ENCODE data around the gene COLEC11.

Gene COLEC11

DNA sequence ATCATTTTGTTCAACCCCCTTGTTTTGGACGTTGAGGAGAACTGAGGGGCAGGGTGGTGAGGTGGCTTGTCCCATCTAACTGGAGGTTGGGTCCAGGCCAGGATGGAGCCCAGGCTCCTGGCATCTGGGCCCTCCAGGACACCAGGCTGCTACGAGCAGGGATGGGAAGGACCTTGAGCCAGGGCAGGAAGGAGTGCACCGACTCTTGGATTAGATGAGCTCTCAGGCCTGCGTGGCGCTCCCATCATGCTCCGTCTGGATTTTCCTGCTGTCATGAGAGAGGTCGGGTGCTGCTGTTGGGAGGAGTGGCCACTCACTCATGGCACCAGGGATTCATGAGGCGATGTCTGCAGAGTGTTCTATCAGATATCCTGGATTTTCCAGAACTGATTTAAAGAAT is 44.7 kb downstream of the COLEC11 start:
- DNase-seq: no peak

- no peak for DNase-seq
These were observed 46.3 kb downstream of the COLEC11 start for GRCh38 chr2:3641181-3641580.

- no peak for DNase-seq
These were observed 47.0 kb downstream of the COLEC11 start for GRCh38 chr2:3641841-3642421.

GRCh38 chr2:3642521-3643215 is 47.8 kb downstream of the COLEC11 start:
- DNase-seq: no peak

GRCh38 chr2:3643371-3644245 is 48.7 kb downstream of the COLEC11 start:
- DNase-seq: no peak

GRCh38 chr2:3644246-3644525 is 49.3 kb downstream of the COLEC11 start:
- DNase-seq: no peak

- DNase-seq: no peak
These were observed 50.1 kb downstream of the COLEC11 start for GRCh38 chr2:3644891-3645605.

- no peak for DNase-seq
These were observed 51.0 kb downstream of the COLEC11 start for GRCh38 chr2:3645745-3646389.

- DNase-seq: no peak
These were observed 51.5 kb downstream of the COLEC11 start for GRCh38 chr2:3646446-3646845.

DNA sequence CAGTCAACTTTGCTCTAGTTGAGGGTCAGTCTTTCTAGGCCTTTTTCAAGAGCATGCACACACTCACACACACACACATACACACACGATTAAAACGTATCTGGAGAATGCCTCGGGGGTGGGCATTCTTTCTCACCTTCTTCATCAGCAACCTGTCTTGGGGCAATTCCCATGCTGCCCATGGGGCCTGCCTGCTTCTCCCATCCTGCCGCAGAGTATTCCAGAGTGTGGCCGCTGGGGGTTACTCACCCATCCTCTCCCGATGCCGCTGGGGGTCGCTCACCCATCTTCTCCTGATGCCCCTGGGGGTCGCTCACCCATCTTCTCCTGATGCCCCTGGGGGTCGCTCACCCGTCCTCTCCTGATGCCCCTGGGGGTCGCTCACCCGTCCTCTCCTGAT is 52.3 kb downstream of the COLEC11 start:
- DNase-seq: no peak

- DNase-seq: no peak
These were observed 53.1 kb downstream of the COLEC11 start for GRCh38 chr2:3647831-3648651.

DNA sequence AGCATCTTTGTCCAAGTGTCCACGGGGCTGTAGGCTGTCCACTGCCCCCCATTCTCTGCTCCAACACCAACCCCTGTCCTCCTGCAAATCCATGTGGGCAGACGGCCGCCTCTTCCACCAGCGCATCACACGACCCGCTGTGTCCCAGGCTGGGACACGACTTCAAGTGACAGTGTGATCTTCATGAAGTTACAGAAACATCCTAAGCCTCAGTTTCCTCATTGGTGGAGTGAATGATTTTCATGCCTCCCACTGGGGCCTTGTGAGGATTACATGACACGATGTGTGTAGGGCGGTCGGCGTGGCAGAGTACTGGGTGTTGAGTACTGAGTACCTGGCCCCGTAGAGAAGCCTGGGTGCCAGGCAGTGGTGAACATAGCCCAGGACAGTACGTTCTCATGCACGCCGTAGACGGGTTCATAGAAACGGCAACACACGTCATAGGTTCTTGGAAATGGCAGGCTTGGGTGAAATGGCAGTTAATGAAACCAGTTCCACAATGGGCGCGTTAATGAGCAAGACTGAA is 53.8 kb downstream of the COLEC11 start:
- no peak for DNase-seq

DNA sequence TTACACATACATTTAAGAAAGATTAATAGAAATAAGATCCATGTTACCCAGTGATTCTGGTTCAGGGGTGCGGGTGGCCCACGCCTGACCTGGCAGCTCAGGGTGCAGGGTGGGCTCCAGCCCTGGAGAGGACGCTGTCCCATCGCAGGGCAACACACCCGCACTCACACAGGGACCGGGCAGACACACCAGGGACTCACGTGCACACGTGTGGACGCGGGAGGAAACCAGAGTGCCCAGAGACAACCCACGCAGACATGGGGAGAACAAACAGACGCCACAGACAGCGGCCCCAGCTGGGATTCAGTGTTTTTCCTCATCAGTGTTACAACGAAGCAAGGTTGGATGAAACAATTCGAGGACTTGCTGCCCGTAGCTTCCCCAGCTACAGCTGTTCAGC is 54.7 kb downstream of the COLEC11 start:
- no peak for DNase-seq

GRCh38 chr2:3650140-3650920 is 55.4 kb downstream of the COLEC11 start:
- no peak for DNase-seq

- peak; percentile 37 to 39 for DNase-seq
These were observed 57.1 kb downstream of the COLEC11 start for GRCh38 chr2:3651691-3652648.

DNA sequence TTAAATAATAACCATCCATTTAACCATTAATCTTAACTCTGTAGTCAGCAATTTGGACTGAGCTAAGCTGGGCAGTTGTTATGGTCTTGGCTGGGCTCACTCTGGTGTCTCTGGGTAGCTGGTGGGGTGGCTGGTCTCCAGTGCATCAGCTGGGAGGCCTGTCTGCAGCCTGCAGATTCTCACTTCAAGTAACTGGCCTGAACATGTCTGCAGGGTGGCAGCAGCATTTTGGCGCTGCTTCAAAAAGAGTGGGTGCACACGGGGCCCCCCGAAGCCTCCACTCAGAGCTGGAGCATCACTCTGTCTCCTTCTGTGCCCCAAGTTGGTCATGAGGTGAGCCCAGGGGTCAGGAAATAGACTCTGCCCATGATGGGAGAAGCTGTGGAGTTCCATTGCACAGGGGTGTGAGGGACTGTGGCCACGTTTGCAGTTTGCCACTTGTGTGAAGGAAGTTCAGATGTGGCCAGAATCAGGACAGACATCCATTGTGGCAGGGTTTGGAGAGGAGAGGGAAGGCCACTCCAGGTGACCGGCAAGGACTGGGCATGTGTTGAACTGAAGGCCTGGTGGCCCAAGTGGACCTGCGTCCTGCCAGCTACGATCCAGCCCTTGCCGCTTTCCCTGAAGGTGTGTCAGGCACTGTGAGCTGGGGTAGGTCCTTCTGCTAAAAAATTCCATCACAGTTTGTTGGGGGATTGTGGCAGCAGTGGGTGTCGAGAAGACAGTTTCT is 58.1 kb downstream of the COLEC11 start:
- DNase-seq: no peak

DNA sequence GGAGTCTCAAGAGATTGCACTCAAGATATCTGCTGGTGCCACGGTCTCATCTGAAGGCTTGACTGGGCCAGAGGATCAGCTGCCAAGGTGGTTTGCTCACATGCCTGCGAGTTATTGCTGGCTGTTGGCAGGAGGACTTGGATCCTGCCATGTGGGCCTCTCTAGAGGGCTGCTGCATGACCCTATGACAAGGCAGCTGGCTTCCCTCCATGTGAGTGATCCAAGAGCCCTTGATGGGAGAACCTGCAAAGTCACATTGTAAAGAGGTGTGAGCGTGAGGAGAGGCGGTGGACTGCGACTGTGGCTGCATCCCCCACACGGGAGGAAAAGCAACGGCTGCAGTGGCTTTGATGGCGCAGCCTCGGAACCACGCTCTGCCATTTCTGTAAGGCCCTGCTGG is 59.1 kb downstream of the COLEC11 start:
- no peak for DNase-seq

DNA sequence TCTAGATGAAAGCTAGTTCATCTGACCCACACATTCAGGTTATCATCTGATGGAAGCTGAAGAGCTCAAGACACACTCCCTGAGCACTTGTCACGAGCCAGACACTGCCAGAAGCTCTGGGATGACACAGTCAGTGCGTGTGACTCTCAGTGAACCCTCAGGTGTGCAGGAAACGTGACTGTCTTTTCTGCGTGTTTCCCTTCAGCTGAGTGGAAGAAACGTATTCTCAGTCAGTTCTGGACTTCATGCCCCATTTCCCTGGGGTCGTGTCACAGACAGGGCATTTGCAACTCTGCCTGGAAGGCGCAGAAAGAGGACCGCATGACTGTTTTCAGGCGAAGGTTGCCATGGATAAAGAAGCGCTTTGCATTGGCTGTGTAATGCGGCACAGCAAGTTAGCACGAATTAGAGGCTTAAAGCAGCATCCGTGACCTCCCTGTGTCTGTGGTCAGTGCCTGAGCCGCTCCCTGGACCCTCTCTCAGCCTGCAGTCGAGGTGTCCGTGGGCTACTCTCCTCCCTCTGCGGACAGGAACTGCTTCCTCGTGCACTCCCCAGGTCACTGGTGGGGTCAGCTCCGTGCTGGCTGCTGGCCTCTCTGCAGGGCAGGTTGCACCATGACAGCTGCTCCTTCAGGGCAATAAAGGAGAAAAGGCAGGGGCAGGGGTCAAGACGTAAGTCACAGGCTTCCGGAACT is 59.8 kb downstream of the COLEC11 start:
- no peak for DNase-seq

Measured in activated CD4-positive, alpha-beta T cell treated with anti-CD3 and anti-CD28 coated beads, Interleukin-2, amount 50 U/mL, for 4 hours (primary cell).